IMR-90 (cell line): ENCODE measurements around the gene PUM2.

Experiments used
- CEBPB ChIP-seq: IDR thresholded peaks from 2 replicates; pipeline ENCODE4 v1.6.1; 2012; ENCODE audit warnings: low read depth, low read length, improper control_type of control experiment
- CTCF ChIP-seq: conservative IDR thresholded peaks from 2 replicates; pipeline ENCODE4 v1.5.1; 2012; ENCODE audit warnings: mild to moderate bottlenecking, low read depth, low read length, improper control_type of control experiment
- ELK1 ChIP-seq: fragments of 150-350 bp; IDR thresholded peaks from 2 replicates; pipeline ENCODE4 v1.6.1; 2016; ENCODE audit warnings: low read depth, mild to moderate bottlenecking, low read length, moderate library complexity, borderline replicate concordance
- FOS ChIP-seq: fragments of 150-350 bp; IDR thresholded peaks from 2 replicates; pipeline ENCODE4 v1.6.1; 2016; ENCODE audit warnings: low read depth, low read length
- MAFK ChIP-seq: IDR thresholded peaks from 2 replicates; pipeline ENCODE4 v1.6.1; 2012; ENCODE audit warnings: low read depth, low read length, improper control_type of control experiment
- POLR2A ChIP-seq: IDR thresholded peaks from 2 replicates; pipeline ENCODE4 v1.6.1; 2012; ENCODE audit warnings: mild to moderate bottlenecking, low read depth, low read length
- RFX5 ChIP-seq: IDR thresholded peaks from 2 replicates; pipeline ENCODE4 v1.8.0; 2012; ENCODE audit warnings: low read depth, mild to moderate bottlenecking, low read length, moderate library complexity

- no peak for TF ChIP-seq POLR2A
- no peak for TF ChIP-seq FOS
- TF ChIP-seq MAFK, result no peak
- no peak for TF ChIP-seq CTCF
- TF ChIP-seq CEBPB, result no peak
- TF ChIP-seq ELK1, result no peak
- TF ChIP-seq RFX5, result no peak
Measured at GRCh38 chr2:20299113-20299512, 51.5 kb downstream of the PUM2 start.
